HK-2 (cell line): ENCODE results near the gene WDR86.

Experiments used
- DNase-seq: peaks from one replicate; pipeline ENCODE4 v3.0.0-alpha.2; 2018; ENCODE audit not compliant: unreplicated experiment

Gene WDR86

DNA sequence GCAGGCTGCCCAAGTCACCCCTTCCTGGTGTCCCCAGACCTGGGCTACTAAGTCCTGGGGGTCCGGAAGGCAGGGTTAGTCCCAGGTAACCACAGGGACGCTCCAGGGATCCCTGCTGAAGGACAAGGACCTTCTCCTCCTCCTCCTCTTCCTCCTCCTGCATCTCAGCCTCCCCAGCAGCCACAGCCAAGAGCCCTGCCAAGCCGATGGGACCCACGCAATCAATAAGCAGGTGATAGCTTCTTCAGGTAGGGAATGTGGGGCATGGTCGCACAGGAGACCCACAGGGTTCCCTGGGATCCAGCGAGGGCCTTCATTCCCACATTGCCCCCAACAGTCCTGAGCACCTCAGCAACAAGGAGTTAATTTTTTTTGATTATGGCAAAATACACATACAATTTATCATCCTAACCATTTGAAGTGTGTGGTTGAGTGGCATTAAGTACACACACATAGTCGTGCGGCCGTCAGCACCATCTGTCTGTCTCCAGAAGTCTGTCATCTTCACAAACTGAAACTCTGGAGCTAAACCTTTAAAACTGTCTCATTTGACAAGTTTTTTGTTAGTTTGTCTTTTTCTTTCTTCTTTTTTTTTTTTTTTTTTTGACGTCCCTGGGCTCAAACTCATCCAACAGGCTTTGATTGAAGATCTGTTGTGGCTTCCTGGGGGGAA is 18.0 kb upstream of the WDR86 start:
- DNase-seq = no peak

DNA sequence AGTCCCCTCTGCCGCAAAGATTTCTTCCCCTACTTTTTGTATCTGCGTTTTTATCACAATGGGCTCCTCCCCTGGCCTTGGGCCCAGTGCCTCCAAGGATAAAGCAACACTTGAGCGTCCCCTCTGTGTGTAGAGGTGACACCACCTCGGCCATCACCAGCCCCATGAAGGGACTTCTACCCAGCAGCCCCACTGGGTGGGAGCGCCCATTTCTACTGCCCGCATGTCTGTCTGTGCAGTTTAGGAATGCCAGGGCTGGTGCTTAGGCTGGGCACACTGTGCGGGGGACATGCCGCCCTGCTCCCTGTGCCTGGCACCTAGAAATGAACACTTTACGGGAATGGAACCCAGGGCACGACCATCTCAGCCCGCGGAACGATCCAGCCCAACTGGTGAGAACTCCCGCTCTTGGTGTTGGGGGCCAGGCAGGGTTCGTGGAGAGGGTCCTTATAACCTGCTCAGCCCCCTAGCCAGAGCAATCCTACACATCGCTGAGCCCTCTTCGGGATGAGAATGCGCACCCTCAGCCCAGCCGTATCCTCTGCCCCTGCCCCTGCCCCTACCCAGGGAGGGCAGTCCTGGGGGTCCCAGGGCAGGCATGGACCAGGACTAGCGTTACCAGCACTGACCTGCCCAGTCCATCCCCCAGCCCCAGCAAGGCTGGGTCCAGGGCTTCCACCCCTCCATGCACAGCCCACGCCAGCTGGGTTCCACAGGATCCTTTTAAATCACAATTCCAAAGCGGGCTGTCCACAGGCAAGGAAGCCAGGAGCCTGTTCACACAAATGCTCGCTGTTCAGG is 17.3 kb upstream of the WDR86 start:
- no peak for DNase-seq

DNA sequence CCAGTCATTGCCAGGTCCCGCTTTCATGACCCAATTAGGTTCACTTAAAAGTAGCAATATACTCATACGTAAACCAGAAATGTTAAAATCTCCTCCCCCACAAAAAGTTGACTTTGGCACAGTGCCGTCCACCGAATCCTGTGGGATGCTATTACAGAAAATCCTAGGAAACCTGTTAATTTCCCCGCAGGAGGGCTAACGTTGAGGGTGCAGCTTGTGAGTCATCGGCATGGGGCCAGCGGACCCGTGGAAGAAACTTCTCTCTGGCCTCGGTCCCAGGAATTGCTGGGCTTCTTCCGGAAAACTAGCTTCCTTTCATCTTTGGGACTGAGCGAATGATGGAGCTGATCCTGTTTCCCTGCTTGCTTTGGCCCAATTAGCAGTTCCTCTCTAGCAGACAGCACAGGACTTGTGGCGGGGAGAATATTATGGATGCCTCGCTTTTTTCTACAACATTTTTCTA is 16.6 kb upstream of the WDR86 start:
- peak; percentile 71 for DNase-seq

DNA sequence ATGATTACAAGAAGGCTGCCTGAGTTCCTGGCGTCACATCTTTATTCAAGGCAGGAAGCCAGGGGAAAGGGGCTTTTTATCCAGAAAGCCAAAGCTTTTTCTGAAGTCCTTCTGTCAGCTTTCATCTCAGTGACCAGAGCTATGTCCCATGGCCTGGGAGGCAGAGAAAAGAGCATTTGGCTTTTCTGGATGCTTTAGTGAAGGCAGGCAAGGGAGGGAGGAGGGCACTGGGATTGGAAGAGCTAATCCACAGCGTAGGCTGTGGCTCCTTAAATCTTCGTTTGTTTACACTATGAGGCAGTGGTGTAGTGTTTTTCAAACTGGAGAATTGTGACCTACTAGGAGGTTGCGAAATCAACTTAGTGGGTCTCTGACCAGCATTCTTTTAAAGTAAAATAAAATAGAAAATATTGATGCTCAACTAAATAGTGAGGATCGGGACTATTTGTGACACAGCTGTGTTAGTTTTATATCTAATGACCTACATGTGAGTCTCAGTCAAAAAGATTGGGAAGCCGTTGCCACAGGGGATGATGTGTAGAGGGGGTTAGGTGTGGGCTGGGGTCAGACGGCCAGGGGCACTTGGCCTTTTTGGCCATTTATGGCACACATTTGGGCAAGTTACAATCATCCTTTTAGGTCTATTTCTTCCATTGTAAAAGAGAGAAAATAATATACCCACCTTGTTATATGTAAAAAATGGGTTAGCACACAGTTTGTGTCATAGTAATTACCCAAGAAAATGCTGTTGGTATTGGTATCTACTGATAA is 16.0 kb upstream of the WDR86 start:
- DNase-seq = no peak

DNA sequence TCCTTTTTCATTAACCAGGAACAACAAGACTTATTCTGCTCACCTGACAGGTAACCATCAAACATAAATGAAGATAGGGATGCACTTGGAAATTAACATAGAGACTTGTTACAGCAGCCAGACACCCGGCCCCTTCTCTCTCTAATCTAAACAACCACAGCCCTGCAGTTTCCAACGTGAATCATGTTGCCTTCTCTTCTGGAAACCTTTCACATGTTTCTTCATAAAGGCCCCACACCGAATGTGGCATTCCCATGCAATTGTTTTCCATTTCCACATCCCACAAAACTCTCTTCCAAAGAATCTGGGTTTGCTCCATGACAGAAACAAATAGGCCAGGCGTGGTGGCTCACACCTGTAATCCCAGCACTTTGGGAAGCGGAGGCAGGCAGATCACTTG is 15.0 kb upstream of the WDR86 start:
- no peak for DNase-seq

DNA sequence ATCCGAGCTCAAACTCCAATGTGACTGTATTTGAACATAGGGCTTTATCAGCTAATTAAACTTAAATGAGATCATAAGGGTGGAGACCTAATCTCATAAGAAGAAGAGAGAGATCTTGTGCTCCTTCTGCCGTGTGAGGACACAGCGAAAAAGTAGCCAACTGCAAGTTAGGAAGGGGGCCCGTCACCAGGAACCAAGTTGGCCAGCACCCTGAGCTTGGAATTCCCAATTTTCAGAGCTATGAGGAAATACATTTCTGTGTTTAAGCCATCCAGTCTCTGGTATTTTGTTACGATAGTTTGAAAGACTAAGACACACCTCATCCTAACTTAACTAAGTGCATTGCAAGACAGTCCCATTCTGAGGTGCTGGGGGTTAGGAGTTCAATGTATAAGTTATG is 14.1 kb upstream of the WDR86 start:
- no peak for DNase-seq

DNA sequence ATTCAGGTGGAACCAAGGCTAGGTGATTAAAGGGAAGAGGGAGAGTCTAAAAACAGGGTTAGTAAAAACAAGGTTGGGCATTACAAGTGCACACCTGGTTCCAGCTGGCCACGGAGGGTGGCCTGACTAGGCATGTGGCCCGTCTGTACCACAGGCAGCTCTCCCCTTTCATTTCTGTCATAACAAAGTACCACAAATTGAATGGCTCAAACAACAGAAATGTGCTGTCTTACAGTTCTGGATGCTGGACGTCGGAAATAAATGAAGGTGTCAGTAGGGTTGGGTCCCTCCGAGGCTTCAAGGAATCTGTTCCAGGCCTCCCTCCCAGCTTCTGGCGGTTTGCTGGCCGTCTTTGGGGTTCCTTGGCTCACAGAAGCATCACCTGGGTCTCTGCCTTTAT is 13.4 kb upstream of the WDR86 start:
- no peak for DNase-seq

DNA sequence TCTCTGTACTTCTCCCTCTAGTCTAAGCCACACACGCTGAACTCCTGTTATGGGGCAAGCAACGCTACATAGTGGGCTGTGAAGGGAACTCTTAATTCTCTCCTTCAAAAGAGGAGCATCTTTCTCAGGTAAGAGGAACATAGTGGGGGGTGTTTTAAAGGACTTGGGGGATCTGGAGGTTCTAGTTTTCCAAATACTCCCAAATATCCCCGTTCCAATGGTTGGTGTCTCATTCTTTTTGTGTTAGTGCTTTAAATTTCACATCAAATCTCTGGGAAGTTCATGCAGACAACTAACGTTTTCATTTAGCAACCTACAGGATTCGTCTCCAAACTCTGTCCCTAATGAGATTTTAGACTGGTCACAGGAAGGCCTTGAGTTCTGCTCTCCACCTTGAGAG is 12.4 kb upstream of the WDR86 start:
- no peak for DNase-seq

DNA sequence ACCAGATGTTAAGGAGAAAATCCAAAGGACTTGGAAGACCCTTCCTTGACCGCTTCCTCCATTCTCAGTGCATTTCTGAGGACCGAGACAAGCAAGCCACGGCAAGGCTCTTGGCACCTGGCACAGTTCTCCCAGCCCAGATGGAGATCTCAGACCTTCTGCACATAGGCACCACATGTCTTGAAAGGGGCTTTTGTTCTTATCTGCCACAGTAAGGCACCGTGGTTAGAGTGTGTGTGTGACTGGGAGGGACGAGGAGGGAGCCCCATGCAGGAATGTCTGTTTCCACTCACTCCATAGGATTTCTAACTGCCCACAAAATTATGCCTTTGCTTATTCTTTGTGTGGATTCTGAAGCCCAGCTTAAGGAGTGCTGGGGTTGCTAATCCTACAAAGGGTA is 10.3 kb upstream of the WDR86 start:
- no peak for DNase-seq

DNA sequence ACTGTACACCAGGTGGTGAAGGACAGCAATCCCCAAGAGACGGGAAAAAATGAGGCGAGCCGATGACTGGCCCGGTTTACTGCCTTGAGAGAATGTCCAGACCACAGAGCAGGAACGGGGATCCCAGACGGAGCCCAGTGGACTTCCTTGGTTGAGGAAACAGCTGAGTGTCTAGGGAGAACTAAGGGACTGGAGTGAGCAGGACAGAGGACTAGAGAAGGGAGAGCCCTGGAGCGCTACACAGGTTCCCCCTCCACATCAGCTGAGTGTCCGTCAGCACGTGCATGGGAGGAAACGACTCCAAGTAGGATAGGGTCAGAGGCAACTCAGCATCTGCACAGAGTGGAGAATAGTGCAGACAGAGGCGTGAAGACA is 7.1 kb upstream of the WDR86 start:
- no peak for DNase-seq

DNA sequence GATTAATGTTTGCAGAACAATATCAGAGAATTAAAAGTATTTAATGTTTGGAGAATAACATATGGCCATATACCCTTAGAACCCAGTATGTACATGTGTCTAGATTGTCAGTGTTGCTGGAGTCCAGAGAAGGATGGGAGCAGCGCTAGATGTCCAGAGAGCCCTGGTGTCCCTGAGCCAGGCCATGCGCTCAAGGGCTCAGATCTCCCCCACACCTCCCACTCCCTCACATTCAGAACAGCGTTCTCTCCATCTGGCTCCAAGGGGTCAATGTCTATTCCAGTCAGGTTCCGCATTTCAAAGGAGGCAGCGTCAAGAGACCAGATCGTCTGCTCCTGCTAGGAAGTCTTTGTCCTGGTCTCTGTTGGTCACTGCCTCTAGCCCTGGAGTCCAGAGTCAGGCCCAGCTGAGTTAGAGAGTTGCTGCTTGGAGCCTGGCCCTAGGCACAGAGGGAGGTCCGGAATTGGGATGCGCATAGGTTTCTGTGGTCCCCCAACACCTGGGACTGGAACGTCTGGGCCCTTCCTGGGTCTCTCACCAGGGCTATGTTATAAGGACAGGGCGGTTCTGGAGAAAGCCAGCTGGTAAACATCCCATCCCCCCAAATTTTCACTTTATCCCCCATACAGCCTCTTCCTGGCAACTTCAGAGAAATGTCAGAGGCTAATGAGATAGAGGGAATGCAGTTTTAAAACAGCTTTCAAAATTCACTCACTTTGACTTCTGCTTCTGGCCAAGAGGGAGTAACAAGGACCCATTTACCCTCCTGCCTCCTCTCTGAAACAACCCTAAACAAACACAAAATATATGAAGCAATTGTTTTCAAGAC is 6.5 kb upstream of the WDR86 start:
- DNase-seq = no peak

DNA sequence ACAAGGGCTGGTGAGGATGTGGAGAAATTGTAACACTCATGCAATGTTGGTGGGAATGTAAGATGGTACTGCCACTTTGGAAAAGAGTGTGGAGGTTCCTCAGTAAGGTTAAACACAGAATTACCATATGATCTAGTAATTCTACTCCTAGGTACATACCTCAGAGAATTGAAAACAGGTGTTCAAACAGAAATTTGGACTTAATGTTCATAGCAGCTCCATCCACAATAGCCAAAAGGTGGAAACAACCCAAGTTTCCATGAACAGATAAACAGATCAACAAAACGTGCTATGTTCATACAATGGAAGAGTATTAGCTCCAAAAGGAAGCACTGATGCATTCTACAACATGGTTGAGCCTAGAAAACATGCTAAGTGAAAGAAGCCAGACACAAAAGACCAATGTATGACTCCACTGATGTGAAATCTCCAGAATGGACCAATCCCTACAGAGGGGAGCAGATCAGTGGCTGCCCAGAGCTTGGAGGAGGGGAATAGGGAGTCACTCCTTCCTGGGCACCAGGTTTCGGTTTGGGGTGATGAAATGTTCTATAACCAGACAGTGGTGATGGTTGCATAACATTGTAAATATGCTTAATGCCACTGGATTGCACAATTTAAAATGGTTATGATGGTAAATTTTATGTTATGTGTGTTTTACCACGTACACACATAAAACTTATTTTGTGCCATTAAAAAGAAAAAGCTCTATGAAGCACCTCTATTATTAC is 5.7 kb upstream of the WDR86 start:
- no peak for DNase-seq

DNA sequence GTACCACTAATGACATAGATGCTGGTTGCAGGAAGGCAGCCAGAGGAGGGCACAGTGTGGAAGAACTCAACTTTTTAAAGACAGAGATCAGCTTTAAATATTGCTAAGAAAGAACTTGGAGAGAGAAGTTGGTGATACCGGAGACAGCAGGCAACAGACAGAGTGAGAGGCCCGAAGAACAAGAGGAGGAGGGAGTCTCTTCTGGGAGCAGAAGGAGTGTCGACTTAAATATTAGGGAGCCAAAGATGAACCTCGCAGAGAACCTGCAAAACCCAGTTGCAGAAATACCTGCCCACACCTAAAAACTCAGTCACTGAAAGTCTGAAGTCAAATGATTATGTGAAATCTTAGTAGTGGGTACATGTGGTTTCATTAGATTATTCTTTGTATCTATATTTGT is 3.4 kb upstream of the WDR86 start:
- DNase-seq = no peak

DNA sequence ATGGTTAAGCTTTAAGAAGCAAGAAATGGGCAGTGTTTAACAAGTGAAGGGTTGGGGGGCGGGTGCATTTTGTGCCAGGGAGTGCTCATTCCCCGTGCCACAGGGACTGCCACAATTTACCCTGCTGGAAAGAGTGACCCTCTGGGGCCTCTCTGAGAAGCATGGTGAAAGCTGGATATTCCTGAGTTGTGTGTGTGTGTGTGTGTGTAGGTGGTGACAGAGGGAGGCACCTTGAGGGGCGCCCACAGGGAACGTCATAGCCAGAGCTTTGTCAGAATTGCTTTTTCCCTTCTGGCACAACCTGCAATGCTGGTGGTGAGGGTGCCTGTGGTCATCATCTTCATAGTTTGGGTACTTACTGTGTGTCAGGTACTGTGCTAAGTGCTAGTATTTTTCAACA is 2.5 kb upstream of the WDR86 start:
- DNase-seq = no peak

DNA sequence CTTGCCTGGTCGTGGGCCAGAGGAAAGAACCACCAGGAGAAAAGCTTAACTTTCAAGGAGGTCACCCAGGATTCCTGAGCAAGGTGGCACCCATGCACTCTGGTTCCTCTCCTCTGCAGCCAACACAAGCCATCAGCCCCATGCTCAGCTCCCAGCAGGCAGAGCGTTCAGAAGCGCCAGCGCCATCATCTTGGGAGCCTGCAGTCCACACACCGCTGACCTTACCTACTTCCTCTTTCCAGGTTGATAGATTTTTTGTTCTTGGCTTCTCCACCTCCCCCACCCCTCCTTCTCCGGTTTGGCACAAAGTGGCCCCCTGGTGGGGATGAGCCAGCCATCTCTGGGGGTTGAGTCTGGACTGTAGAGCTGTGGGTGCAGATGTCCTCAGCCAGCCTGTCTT is 1.7 kb upstream of the WDR86 start:
- DNase-seq = no peak

DNA sequence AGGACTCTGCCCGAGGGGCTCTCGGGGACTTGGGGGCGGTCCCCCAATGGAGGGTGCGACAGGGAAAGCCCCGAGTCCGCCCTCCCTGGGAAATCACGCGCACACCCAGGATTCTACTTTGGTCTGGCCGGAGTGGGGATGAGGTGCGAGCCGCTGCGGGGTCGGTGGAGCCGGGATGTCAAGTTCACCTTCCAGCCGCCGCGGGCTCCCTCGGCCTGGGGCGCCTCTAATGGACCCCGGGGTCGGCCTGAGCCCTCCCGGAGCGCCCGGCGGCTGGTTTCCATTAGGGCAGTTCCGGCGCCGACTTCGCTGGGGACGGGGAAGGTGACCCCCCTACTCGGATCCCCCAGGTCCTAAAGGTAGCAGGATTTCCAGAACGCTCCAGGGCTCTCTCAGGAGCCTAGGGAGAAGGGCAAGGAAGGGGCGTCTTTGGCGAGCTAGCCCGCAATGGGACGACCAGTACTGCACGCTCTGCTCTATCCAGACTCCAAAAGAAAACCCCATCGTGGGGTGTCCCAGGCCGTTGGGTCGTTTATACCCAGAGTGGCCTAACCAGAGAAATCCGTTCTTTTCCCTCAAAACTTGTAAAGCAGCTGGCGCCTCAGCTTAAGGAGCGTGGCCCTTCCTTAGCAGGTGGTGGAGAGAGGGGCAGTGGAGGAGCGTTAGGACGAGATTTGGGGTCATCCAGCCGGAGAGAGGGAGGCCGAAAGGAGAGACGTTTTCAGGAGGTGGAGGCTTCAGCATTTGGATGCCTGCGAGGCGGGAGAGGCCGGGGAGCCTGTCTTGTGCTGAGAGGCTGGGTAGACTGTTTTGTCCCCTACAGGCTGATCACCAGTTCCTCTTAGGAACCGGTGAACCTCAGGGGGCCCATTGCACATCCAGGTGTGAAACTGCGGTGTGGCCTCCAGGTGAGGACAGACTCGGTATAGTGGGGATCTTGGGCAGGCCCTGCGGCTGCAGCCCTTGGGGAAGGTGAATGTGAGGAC is 860 bp upstream of the WDR86 start:
- DNase-seq = no peak

DNA sequence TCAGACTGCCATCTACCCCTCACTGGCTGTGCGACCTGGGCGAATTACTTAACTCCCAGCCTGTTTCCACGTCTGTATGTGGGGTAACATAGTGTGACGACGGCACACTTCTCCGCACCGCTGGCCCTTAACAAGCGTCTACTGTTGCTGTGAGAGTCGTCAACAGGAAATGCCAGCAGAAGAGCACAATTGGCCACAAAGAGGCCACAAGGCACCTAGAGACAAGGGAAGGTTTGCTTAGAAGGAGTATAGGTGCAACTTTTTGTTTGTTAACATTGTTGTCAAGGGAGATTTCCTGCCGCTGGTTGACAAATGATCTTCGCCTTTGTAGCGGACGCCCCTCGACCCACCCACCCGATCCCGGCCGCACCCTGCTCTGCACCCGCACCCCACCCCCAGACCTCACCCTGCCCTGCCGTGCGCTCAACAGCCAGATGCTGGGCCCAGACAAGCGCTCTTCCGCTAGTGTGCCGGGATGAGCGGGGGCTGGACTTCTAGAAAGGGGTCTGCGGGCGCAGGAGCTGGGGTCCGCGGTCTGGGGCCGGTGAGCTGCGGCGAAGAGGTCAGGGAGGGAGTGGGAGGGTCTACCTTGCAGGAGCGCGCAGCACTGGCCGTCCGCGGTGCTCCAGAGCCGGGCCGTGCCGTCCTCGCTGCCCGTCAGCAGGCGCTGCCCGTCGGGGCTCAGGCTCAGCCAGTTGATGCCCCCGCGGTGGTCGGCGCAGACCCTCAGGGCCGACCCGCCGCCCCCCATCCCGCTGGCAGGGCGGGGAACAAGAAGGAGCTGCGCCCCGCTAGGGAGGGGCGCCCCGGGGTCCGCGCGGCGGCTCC is 785 bp downstream of the WDR86 start:
- DNase-seq = no peak

DNA sequence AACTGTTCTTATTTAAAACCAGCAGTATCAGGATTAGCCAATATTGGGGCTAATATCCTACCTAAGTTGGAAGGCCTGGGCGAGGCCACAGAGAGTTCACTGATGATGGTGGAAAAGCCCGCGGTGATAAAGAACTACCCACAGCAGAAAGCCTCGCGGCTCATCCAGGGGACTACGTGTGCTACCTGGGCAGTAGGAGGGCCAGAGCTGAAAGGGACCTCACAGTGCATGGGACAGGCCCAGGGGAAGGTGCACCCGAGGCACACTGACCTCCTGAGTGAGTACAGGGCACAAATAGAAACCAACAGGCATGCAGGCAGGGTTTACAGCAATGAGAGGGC is 1.4 kb downstream of the WDR86 start:
- no peak for DNase-seq

DNA sequence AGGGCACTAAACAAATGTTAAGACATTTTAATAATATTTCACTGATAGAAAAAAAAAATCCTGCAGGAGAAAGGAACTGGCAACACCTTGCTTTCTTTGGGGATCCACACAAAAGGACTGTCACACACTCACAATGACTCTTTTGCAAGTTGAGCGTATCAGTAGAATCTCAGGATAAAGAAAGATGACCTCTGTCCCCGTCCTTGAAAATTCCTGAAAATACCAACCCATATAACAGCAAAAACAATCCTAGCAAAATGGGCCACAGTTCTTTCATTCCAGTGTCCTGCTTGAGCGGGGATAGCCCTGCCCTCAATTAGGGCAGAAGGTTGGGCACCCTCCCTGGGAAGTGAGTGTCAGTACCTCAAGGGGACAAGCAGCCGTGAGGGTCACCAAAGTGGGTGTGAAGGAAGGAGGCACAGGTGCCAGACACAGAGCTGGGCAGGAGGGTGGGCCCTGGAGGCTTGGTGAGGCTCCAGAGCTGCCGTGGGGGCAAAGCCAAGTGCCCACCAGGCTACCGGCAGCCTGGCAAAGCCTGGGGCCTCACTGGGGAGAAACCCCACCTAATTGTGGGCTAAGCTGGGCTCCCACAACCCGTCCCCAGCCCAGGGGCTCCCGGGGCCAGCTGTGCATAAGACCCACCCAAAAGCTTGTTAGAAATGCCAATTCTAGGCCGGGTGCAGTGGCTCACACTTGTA is 2.8 kb downstream of the WDR86 start:
- no peak for DNase-seq
